WTC11 (cell line): ENCODE data around the gene PHPT1. TPM values are rescaled to one million over a fixed set of nuclear protein-coding genes. Genes with fewer than 3 reads are reported as not detected.

ENCODE experiments used
- ATAC-seq: fragments of 200-7000 bp; cut with Tn5 transposase; 2 replicates; pipeline ENCODE4 v1.10.0; 2021; ENCODE audit warnings: mild to moderate bottlenecking, moderate library complexity
- CTCF ChIA-PET: fragments of 300-600 bp; sonication (Branson Sonifier 250); formaldehyde crosslinking; loops from one replicate; lab custom pipeline; 2021; ENCODE audit warnings: antibody characterized with exemption; lab: Charles Lee
- POLR2A ChIA-PET: fragments of 350-600 bp; sonication (Branson Sonifier 250); formaldehyde crosslinking; loops from one replicate; lab custom pipeline; 2021; ENCODE audit warnings: antibody characterized with exemption; lab: Charles Lee
- DNase-seq: peaks from one replicate; pipeline ENCODE4 v3.0.0; 2021; ENCODE audit warnings: low spot score
- H3K27ac Mint-ChIP-seq: 2 replicates; pipeline ENCODE4 v1.8.0; 2021; ENCODE audit warnings: mixed read lengths
- H3K27me3 Mint-ChIP-seq: 2 replicates; pipeline ENCODE4 v1.8.0; 2021; ENCODE audit warnings: low read depth, mild to moderate bottlenecking, moderate library complexity, mixed read lengths
- H3K36me3 Mint-ChIP-seq: 2 replicates; pipeline ENCODE4 v1.8.0; 2021; ENCODE audit warnings: mixed read lengths
- H3K4me1 Mint-ChIP-seq: 2 replicates; pipeline ENCODE4 v1.8.0; 2022; ENCODE audit warnings: mixed read lengths
- H3K4me3 Mint-ChIP-seq: 2 replicates; pipeline ENCODE4 v1.8.0; 2021; ENCODE audit warnings: mild to moderate bottlenecking, moderate library complexity, mixed read lengths
- H3K9me3 Mint-ChIP-seq: 2 replicates; pipeline ENCODE4 v1.8.0; 2021; ENCODE audit warnings: mixed read lengths
- ARID4B ChIP-seq: sonication (generic); formaldehyde crosslinking; IDR thresholded peaks from 2 replicates; pipeline ENCODE4 v1.8.0; 2023; ENCODE audit warnings: missing genetic modification reagents, mild to moderate bottlenecking, borderline replicate concordance
- ATF6 ChIP-seq: sonication (generic); formaldehyde crosslinking; IDR thresholded peaks from 2 replicates; pipeline ENCODE4 v1.8.1; 2023; ENCODE audit warnings: mild to moderate bottlenecking, missing genetic modification reagents
- ESRRA ChIP-seq: sonication (generic); formaldehyde crosslinking; IDR thresholded peaks from 2 replicates; pipeline ENCODE4 v1.8.1; 2022; ENCODE audit warnings: mild to moderate bottlenecking, missing genetic modification reagents, borderline replicate concordance
- FOXK1 ChIP-seq: sonication (generic); formaldehyde crosslinking; IDR thresholded peaks from 2 replicates; pipeline ENCODE4 v1.8.0; 2022; ENCODE audit warnings: mild to moderate bottlenecking, moderate library complexity, missing genetic modification reagents
- FOXP1 ChIP-seq: sonication (generic); formaldehyde crosslinking; IDR thresholded peaks from 2 replicates; pipeline ENCODE4 v1.8.0; 2022; ENCODE audit warnings: missing genetic modification reagents, mild to moderate bottlenecking, moderate library complexity, borderline replicate concordance
- FOXP4 ChIP-seq: sonication (generic); formaldehyde crosslinking; IDR thresholded peaks from 2 replicates; pipeline ENCODE4 v1.8.0; 2022; ENCODE audit warnings: mild to moderate bottlenecking, missing genetic modification reagents
- HMGA2 ChIP-seq: fragments of 250-450 bp; sonication (Bioruptor Pico); IDR thresholded peaks from 2 replicates; pipeline ENCODE4 v1.4.0; 2021; ENCODE audit warnings: mild to moderate bottlenecking, moderate library complexity
- IRF1 ChIP-seq: sonication (generic); formaldehyde crosslinking; IDR thresholded peaks from 2 replicates; pipeline ENCODE4 v1.8.0; 2023; ENCODE audit warnings: missing genetic modification reagents
- JAZF1 ChIP-seq: fragments of 250-450 bp; sonication (Bioruptor Pico); IDR thresholded peaks from 2 replicates; pipeline ENCODE4 v1.9.0; 2021; ENCODE audit warnings: moderate library complexity, mild to moderate bottlenecking, inconsistent platforms
- NFATC4 ChIP-seq: fragments of 250-450 bp; sonication (Bioruptor Pico); IDR thresholded peaks from 2 replicates; pipeline ENCODE4 v1.9.0; 2021; ENCODE audit warnings: mild to moderate bottlenecking
- NR2C2 ChIP-seq: sonication (generic); formaldehyde crosslinking; IDR thresholded peaks from 2 replicates; pipeline ENCODE4 v1.8.0; 2022; ENCODE audit warnings: mild to moderate bottlenecking, missing genetic modification reagents
- RORB ChIP-seq: fragments of 250-450 bp; sonication (Bioruptor Pico); IDR thresholded peaks from 2 replicates; pipeline ENCODE4 v1.9.0; 2021; ENCODE audit warnings: mild to moderate bottlenecking
- TCF7 ChIP-seq: sonication (generic); formaldehyde crosslinking; IDR thresholded peaks from 2 replicates; pipeline ENCODE4 v1.8.0; 2022; ENCODE audit warnings: mild to moderate bottlenecking, low read depth, missing genetic modification reagents, moderate library complexity
- USF2 ChIP-seq: sonication (generic); formaldehyde crosslinking; IDR thresholded peaks from 2 replicates; pipeline ENCODE4 v1.8.1; 2023; ENCODE audit warnings: mild to moderate bottlenecking, missing genetic modification reagents, moderate library complexity
- ZMAT4 ChIP-seq: fragments of 250-450 bp; sonication (Bioruptor Pico); IDR thresholded peaks from 2 replicates; pipeline ENCODE4 v1.9.0; 2021; ENCODE audit warnings: mild to moderate bottlenecking
- ZNF121 ChIP-seq: sonication (generic); formaldehyde crosslinking; IDR thresholded peaks from 2 replicates; pipeline ENCODE4 v1.8.0; 2023; ENCODE audit warnings: missing genetic modification reagents
- ZNF232 ChIP-seq: sonication (generic); formaldehyde crosslinking; IDR thresholded peaks from 2 replicates; pipeline ENCODE4 v1.8.0; 2022; ENCODE audit warnings: mild to moderate bottlenecking, missing genetic modification reagents
- ZNF263 ChIP-seq: sonication (generic); formaldehyde crosslinking; IDR thresholded peaks from 2 replicates; pipeline ENCODE4 v1.8.1; 2022; ENCODE audit warnings: low read depth, mild to moderate bottlenecking, moderate library complexity, missing genetic modification reagents
- ZNF416 ChIP-seq: fragments of 250-450 bp; sonication (Bioruptor Pico); IDR thresholded peaks from 2 replicates; pipeline ENCODE4 v1.9.0; 2021; ENCODE audit warnings: mild to moderate bottlenecking, inconsistent platforms
- ZNF423 ChIP-seq: fragments of 250-450 bp; sonication (Bioruptor Pico); IDR thresholded peaks from 2 replicates; pipeline ENCODE4 v2.1.2; 2022; ENCODE audit warnings: mild to moderate bottlenecking, moderate library complexity
- ZNF425 ChIP-seq: fragments of 250-450 bp; sonication (Bioruptor Pico); conservative IDR thresholded peaks from 2 replicates; pipeline ENCODE4 v1.9.0; 2021; ENCODE audit warnings: mild to moderate bottlenecking
- ZNF671 ChIP-seq: fragments of 250-450 bp; sonication (Bioruptor Pico); IDR thresholded peaks from 2 replicates; pipeline ENCODE4 v1.8.0; 2021; ENCODE audit warnings: mild to moderate bottlenecking
- total RNA-seq: library from RNA; stranded (reverse); gene quantifications from 3 replicates; pipeline ENCODE4 v1.2.3, GENCODE V29; 2021

The PHPT1 gene
- total RNA-seq, 1 experiment from 2014 or later: 138 TPM

- H3K4me3 Mint-ChIP-seq: no peak overlapping the region
- no peak overlapping the region for H3K27ac Mint-ChIP-seq
- H3K9me3 Mint-ChIP-seq: no peaks in the 10 kb centered on the region
- CTCF ChIA-PET: interaction anchor here (0.6 to 3.2 kb wide), 2 partner anchors 14 to 85 kb away, joined by 4 to 13 read pairs; partner anchors contain the start of gene AJM1
- no peaks in the 10 kb centered on the region for H3K27me3 Mint-ChIP-seq
- POLR2A ChIA-PET: no interaction called here
- no peak for DNase-seq
- H3K36me3 Mint-ChIP-seq: peaks cover 28% of the 10 kb centered on the region
- TF ChIP-seq HMGA2 (CRISPR knock-in tag): no peak
- no peak for TF ChIP-seq FOXP1 (CRISPR knock-in tag)
- TF ChIP-seq ESRRA: no peak
- TF ChIP-seq RORB (CRISPR knock-in tag): no peak
- no peak for TF ChIP-seq ATF6 (CRISPR knock-in tag)
- TF ChIP-seq IRF1 (CRISPR knock-in tag): no peak
- TF ChIP-seq JAZF1 (CRISPR knock-in tag): no peak
- no peak for TF ChIP-seq ZNF423 (CRISPR knock-in tag)
- no peak for TF ChIP-seq USF2 (CRISPR knock-in tag)
- no peak for TF ChIP-seq ZMAT4 (CRISPR knock-in tag)
- TF ChIP-seq ZNF232: no peak
- TF ChIP-seq ZNF425 (CRISPR knock-in tag): no peak
- no peak for TF ChIP-seq TCF7 (CRISPR knock-in tag)
- TF ChIP-seq, all 79 proteins: peak for 0
- H3K4me1 Mint-ChIP-seq: no peaks in the 10 kb centered on the region
- ATAC-seq: no peak
Observed at GRCh38 chr9:136827794-136828473, 21.3 kb upstream of the PHPT1 start.

GRCh38 chr9:136828474-136829140 is 20.6 kb upstream of the PHPT1 start:
- DNase-seq (no peak), ATAC-seq (no peak)
- POLR2A ChIA-PET: no interaction called here
- no peaks in the 10 kb centered on the region for H3K27me3 Mint-ChIP-seq
- H3K4me3 Mint-ChIP-seq: no peak overlapping the region
- H3K27ac Mint-ChIP-seq: no peak overlapping the region
- no peaks in the 10 kb centered on the region for H3K4me1 Mint-ChIP-seq
- no peaks in the 10 kb centered on the region for H3K9me3 Mint-ChIP-seq
- peaks cover 26% of the 10 kb centered on the region for H3K36me3 Mint-ChIP-seq
- CTCF ChIA-PET: interaction anchor here (0.7 to 3.2 kb wide), 2 partner anchors 10 to 14 kb away, joined by 3 to 13 read pairs; partner anchors contain the start of gene AJM1
- TF ChIP-seq JAZF1 (CRISPR knock-in tag): no peak
- TF ChIP-seq ZNF416 (CRISPR knock-in tag): no peak
- no peak for TF ChIP-seq ZNF263
- TF ChIP-seq ARID4B (CRISPR knock-in tag): no peak
- TF ChIP-seq NR2C2 (CRISPR knock-in tag): no peak
- TF ChIP-seq ZNF121 (CRISPR knock-in tag): no peak
- TF ChIP-seq ZNF671: no peak
- no peak for TF ChIP-seq NFATC4 (CRISPR knock-in tag)
- no peak for TF ChIP-seq FOXP4 (CRISPR knock-in tag)
- no peak for TF ChIP-seq FOXK1
